ENCODE data around the gene EXOC4. TPM values are rescaled to one million over a fixed set of nuclear protein-coding genes. Genes with fewer than 3 reads are reported as not detected.

The EXOC4 gene
- total RNA-seq, 1 donor from 2014 or later: 67.7 TPM

GRCh38 chr7:133539016-133539415 is 286.1 kb downstream of the EXOC4 start:
- Mint-ChIP-seq H3K9me3 (ENCODE audit: low read depth) (peaks cover 3% of the 10 kb centered on the region), H3K4me3 (ENCODE audit: unreplicated experiment) (no peak overlapping the region), H3K27me3 (ENCODE audit: low read depth) (no peaks in the 10 kb centered on the region), H3K27ac (ENCODE audit: unreplicated experiment) (no peak overlapping the region), H3K4me1 (ENCODE audit: low read depth) (peaks cover 4% of the 10 kb centered on the region), H3K36me3 (ENCODE audit: low read depth) (peaks cover 1% of the 10 kb centered on the region)
- DNase-seq (ENCODE audit: low spot score): no peak
- TF ChIP-seq CTCF (IDR thresholded peaks at IDR 0.05): no peak

- DNase-seq (ENCODE audit: low spot score): no peak
- Mint-ChIP-seq H3K27me3 (ENCODE audit: low read depth) (no peaks in the 10 kb centered on the region), H3K4me3 (ENCODE audit: unreplicated experiment) (no peak overlapping the region), H3K4me1 (ENCODE audit: low read depth) (peaks cover 7% of the 10 kb centered on the region), H3K9me3 (ENCODE audit: low read depth) (peaks cover 3% of the 10 kb centered on the region), H3K27ac (ENCODE audit: unreplicated experiment) (no peak overlapping the region), H3K36me3 (ENCODE audit: low read depth) (peaks cover 1% of the 10 kb centered on the region)
- no peak for TF ChIP-seq CTCF (IDR thresholded peaks at IDR 0.05)
Observed at GRCh38 chr7:133540096-133540860, 287.4 kb downstream of the EXOC4 start.

GRCh38 chr7:133542209-133542780 is 289.4 kb downstream of the EXOC4 start:
- Mint-ChIP-seq H3K27ac (ENCODE audit: unreplicated experiment) (no peak overlapping the region), H3K4me1 (ENCODE audit: low read depth) (peaks cover 14% of the 10 kb centered on the region), H3K9me3 (ENCODE audit: low read depth) (peaks cover 3% of the 10 kb centered on the region), H3K27me3 (ENCODE audit: low read depth) (no peaks in the 10 kb centered on the region), H3K36me3 (ENCODE audit: low read depth) (peaks cover 1% of the 10 kb centered on the region), H3K4me3 (ENCODE audit: unreplicated experiment) (no peak overlapping the region)
- TF ChIP-seq CTCF (IDR thresholded peaks at IDR 0.05): no peak
- DNase-seq (ENCODE audit: low spot score): no peak

- no peak overlapping the region for H3K27ac Mint-ChIP-seq (ENCODE audit: unreplicated experiment)
- DNase-seq (ENCODE audit: low spot score): no peak
Observed at GRCh38 chr7:133543657-133544056, 290.8 kb downstream of the EXOC4 start.

GRCh38 chr7:133545618-133546017 is 292.7 kb downstream of the EXOC4 start:
- DNase-seq (ENCODE audit: low spot score): no peak
- TF ChIP-seq CTCF (IDR thresholded peaks at IDR 0.05): no peak

More at GRCh38 chr7:133543657-133544056, 290.8 kb downstream of the EXOC4 start:
- Mint-ChIP-seq H3K4me1 (ENCODE audit: low read depth) (peaks cover 14% of the 10 kb centered on the region), H3K36me3 (ENCODE audit: low read depth) (no peaks in the 10 kb centered on the region), H3K27me3 (ENCODE audit: low read depth) (no peaks in the 10 kb centered on the region), H3K9me3 (ENCODE audit: low read depth) (no peaks in the 10 kb centered on the region), H3K4me3 (ENCODE audit: unreplicated experiment) (no peak overlapping the region)
- TF ChIP-seq CTCF (IDR thresholded peaks at IDR 0.05): no peak

More at GRCh38 chr7:133545618-133546017, 292.7 kb downstream of the EXOC4 start:
- Mint-ChIP-seq H3K4me1 (ENCODE audit: low read depth) (peaks cover 10% of the 10 kb centered on the region), H3K9me3 (ENCODE audit: low read depth) (no peaks in the 10 kb centered on the region), H3K4me3 (ENCODE audit: unreplicated experiment) (no peak overlapping the region), H3K27ac (ENCODE audit: unreplicated experiment) (no peak overlapping the region), H3K27me3 (ENCODE audit: low read depth) (no peaks in the 10 kb centered on the region), H3K36me3 (ENCODE audit: low read depth) (no peaks in the 10 kb centered on the region)

All from chondrocyte (in vitro differentiated cells).